ENCODE results near the gene KLC1. TPM values are rescaled to one million over a fixed set of nuclear protein-coding genes. Genes with fewer than 3 reads are reported as not detected.

The KLC1 gene
- total and polyA plus RNA-seq, 2 of the 13 experiments (the other 11 are each of a cell fraction or from before 2014, with no cell fraction given), result 53.2 to 63.5 TPM

GRCh38 chr14:103731481-103731880, 102.5 kb downstream of the KLC1 start:
- no peak overlapping the region for H3K9ac ChIP-seq (ENCODE audit: insufficient read depth, low read depth, low read length)
- peaks cover 20 to 51% of the 10 kb centered on the region in 2 experiments for H3K36me3 ChIP-seq (replicated peaks in 1 of 2; ENCODE audit: control insufficient read depth in 1 of 2, insufficient read depth in 2 of 2, low read length in 2 of 2)
- no peak overlapping the region for H3K27ac ChIP-seq (ENCODE audit: extremely low read length, insufficient read depth, low read length)
- H4K20me1 ChIP-seq (ENCODE audit: insufficient read depth, low read length), result no peaks in the 10 kb centered on the region
- no peak overlapping the region for H3K4me2 ChIP-seq (ENCODE audit: low read depth, low read length)
- POLR2A ChIA-PET, result no interaction called here
- no peaks in the 10 kb centered on the region for H3K9me3 ChIP-seq (ENCODE audit: low read length)
- H3K4me3 ChIP-seq (replicated peaks in 1 of 3; ENCODE audit: insufficient read depth in 1 of 3, low read depth in 2 of 3, low read length in 3 of 3), result no peak overlapping the region
- no peaks in the 10 kb centered on the region for H3K27me3 ChIP-seq (ENCODE audit: control insufficient read depth in 1 of 2, insufficient read depth in 2 of 2, low read length in 2 of 2)
- ATAC-seq (no peak), FAIRE-seq (no peak), DNase-seq (ENCODE audit: low spot score) (no peak)
- no peaks in the 10 kb centered on the region for H3K4me1 ChIP-seq (ENCODE audit: insufficient read depth, low read length)
- intact Hi-C loops (cut with micrococcal nuclease; ENCODE audit: unreplicated experiment), result no loop called here
- WGBS (ENCODE audit: low lambda C conversion rate), result 100% methylated on average over 8 of the region's 15 CpGs
- no peaks in the 10 kb centered on the region for H3K79me2 ChIP-seq (ENCODE audit: insufficient read depth, low read length)
- no TSS peak for BruUV-seq (replicated peaks)
- H2AFZ ChIP-seq (ENCODE audit: low read length), result no peak overlapping the region
- in situ Hi-C loops (cut with HindIII; ENCODE audit: extremely low pct_ligation_motif_present, low pct_unique_long_range_greater_than_20kb), result no loop called here
- CTCF ChIA-PET (ENCODE audit: low intra/inter-chr PET ratio, low total read pairs), result no interaction called here
- TF ChIP-seq ELF4 (CRISPR knock-in tag; IDR thresholded peaks at IDR 0.05; ENCODE audit: borderline replicate concordance) (no peak), NR3C1 (CRISPR knock-in tag; IDR thresholded peaks at IDR 0.05) (no peak), KLF9 (CRISPR knock-in tag; IDR thresholded peaks at IDR 0.05; ENCODE audit: low read depth) (no peak), ATF7 (IDR thresholded peaks at IDR 0.05) (no peak), ATF7 (CRISPR knock-in tag; IDR thresholded peaks at IDR 0.05) (no peak), FOXC1 (CRISPR knock-in tag; IDR thresholded peaks at IDR 0.05; ENCODE audit: borderline replicate concordance) (no peak), ZNF557 (CRISPR knock-in tag; IDR thresholded peaks at IDR 0.05) (no peak), PLSCR1 (CRISPR knock-in tag; IDR thresholded peaks at IDR 0.05; ENCODE audit: borderline replicate concordance) (no peak), HNRNPH1 (optimal IDR thresholded peaks at IDR 0.05; ENCODE audit: low read depth, low read length) (no peak), SNAPC2 (CRISPR knock-in tag; IDR thresholded peaks at IDR 0.05) (no peak), SMAD9 (CRISPR knock-in tag; IDR thresholded peaks at IDR 0.05) (no peak), AHR (CRISPR knock-in tag; IDR thresholded peaks at IDR 0.05) (no peak), BHLHE40 (IDR thresholded peaks at IDR 0.05; ENCODE audit: low read length) (no peak), ZNF230 (CRISPR knock-in tag; IDR thresholded peaks at IDR 0.05) (no peak), ZNF124 (CRISPR knock-in tag; IDR thresholded peaks at IDR 0.05) (no peak), ZNF790 (CRISPR knock-in tag; IDR thresholded peaks at IDR 0.05; ENCODE audit: borderline replicate concordance) (no peak)
- TF ChIP-seq, protein P1, sequence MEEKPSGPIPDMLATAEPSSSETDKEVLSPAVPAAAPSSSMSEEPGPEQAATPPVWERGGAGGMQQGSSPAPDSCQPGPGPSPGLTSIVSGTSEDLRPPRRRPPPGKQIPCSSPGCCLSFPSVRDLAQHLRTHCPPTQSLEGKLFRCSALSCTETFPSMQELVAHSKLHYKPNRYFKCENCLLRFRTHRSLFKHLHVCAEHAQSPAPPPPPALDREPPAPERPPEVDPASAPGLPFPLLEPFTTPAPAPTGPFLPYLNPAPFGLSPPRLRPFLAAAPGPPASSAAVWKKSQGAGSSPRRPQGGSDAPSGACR (CRISPR knock-in tag; IDR thresholded peaks at IDR 0.05), result no peak
- TF ChIP-seq, protein P2, sequence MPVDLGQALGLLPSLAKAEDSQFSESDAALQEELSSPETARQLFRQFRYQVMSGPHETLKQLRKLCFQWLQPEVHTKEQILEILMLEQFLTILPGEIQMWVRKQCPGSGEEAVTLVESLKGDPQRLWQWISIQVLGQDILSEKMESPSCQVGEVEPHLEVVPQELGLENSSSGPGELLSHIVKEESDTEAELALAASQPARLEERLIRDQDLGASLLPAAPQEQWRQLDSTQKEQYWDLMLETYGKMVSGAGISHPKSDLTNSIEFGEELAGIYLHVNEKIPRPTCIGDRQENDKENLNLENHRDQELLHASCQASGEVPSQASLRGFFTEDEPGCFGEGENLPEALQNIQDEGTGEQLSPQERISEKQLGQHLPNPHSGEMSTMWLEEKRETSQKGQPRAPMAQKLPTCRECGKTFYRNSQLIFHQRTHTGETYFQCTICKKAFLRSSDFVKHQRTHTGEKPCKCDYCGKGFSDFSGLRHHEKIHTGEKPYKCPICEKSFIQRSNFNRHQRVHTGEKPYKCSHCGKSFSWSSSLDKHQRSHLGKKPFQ (CRISPR knock-in tag; IDR thresholded peaks at IDR 0.05; ENCODE audit: insufficient replicate concordance), result no peak
- TF ChIP-seq, protein P3, sequence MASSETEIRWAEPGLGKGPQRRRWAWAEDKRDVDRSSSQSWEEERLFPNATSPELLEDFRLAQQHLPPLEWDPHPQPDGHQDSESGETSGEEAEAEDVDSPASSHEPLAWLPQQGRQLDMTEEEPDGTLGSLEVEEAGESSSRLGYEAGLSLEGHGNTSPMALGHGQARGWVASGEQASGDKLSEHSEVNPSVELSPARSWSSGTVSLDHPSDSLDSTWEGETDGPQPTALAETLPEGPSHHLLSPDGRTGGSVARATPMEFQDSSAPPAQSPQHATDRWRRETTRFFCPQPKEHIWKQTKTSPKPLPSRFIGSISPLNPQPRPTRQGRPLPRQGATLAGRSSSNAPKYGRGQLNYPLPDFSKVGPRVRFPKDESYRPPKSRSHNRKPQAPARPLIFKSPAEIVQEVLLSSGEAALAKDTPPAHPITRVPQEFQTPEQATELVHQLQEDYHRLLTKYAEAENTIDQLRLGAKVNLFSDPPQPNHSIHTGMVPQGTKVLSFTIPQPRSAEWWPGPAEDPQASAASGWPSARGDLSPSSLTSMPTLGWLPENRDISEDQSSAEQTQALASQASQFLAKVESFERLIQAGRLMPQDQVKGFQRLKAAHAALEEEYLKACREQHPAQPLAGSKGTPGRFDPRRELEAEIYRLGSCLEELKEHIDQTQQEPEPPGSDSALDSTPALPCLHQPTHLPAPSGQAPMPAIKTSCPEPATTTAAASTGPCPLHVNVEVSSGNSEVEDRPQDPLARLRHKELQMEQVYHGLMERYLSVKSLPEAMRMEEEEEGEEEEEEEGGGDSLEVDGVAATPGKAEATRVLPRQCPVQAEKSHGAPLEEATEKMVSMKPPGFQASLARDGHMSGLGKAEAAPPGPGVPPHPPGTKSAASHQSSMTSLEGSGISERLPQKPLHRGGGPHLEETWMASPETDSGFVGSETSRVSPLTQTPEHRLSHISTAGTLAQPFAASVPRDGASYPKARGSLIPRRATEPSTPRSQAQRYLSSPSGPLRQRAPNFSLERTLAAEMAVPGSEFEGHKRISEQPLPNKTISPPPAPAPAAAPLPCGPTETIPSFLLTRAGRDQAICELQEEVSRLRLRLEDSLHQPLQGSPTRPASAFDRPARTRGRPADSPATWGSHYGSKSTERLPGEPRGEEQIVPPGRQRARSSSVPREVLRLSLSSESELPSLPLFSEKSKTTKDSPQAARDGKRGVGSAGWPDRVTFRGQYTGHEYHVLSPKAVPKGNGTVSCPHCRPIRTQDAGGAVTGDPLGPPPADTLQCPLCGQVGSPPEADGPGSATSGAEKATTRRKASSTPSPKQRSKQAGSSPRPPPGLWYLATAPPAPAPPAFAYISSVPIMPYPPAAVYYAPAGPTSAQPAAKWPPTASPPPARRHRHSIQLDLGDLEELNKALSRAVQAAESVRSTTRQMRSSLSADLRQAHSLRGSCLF (CRISPR knock-in tag; IDR thresholded peaks at IDR 0.05; ENCODE audit: borderline replicate concordance), result no peak

Measured in HepG2 (cell line).